ENCODE measurements around the gene GPR18. TPM values are rescaled to one million over a fixed set of nuclear protein-coding genes. Genes with fewer than 3 reads are reported as not detected.

GPR18 gene
- total and polyA plus RNA-seq, 5 donors from 2014 or later = 6.1 to 22.6 (median 8.6) TPM

- H3K4me1 ChIP-seq (ENCODE audit: control insufficient read depth, insufficient read depth, low read length, poor library complexity, severe bottlenecking) = peaks cover 43% of the 10 kb centered on the region
- no peak for ATAC-seq (ENCODE audit: low read depth in 2 of 2)
- peaks cover 2 to 6% of the 10 kb centered on the region in 2 experiments for H3K9me3 ChIP-seq (ENCODE audit: control insufficient read depth in 2 of 2, low read length in 2 of 2)
- peaks cover 0 to 3% (median 0%) of the 10 kb centered on the region in 7 donors for H3K9me3 Mint-ChIP-seq
- no peak for DNase-seq
- H3K27ac Mint-ChIP-seq = peak overlapping the region; percentile 33 to 95 (median 94)
- peaks cover 6% of the 10 kb centered on the region for H3K36me3 ChIP-seq (ENCODE audit: control insufficient read depth, insufficient read depth, low read length)
- peaks cover 47 to 62% (median 55%) of the 10 kb centered on the region in 4 donors for H3K4me1 Mint-ChIP-seq
- H3K27ac ChIP-seq (ENCODE audit: insufficient read depth, low read length, poor library complexity, severe bottlenecking) = no peak overlapping the region
- H3K4me3 Mint-ChIP-seq = peak overlapping the region in 1 of 4 donors; percentile 61
- no peaks in the 10 kb centered on the region for H3K27me3 Mint-ChIP-seq
- no peaks in the 10 kb centered on the region for H3K27me3 ChIP-seq (ENCODE audit: control insufficient read depth, insufficient read depth, low read length)
- H3K36me3 Mint-ChIP-seq = peaks cover 16% of the 10 kb centered on the region
- H3K4me3 ChIP-seq (ENCODE audit: low read depth, low read length) = no peak overlapping the region
Measured at GRCh38 chr13:99271249-99271648, 13.1 kb upstream of the GPR18 start.

DNA sequence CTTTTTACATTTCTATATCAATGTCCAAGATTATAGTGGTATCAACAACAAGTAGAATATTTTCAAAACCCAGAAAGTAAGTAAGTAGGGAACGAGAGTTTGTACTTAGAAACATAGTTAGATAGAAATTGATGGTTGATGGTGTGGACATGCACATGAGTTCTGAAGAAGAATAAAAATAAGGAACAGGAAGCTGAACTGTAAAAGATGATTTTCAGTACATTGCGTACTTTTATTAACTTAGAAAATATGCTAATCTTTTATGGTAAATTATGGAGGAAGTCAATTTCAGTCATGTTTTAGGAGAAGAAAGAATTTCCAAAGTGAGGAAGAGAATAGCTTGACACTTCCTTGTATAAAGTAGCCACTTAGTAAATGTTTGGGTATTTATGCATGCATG, 12.3 kb upstream of the GPR18 start:
- peaks cover 37% of the 10 kb centered on the region for H3K4me1 ChIP-seq (ENCODE audit: control insufficient read depth, insufficient read depth, low read length, poor library complexity, severe bottlenecking)
- H3K9me3 Mint-ChIP-seq = peaks cover 0 to 3% (median 0%) of the 10 kb centered on the region in 7 donors
- peaks cover 14% of the 10 kb centered on the region for H3K36me3 Mint-ChIP-seq
- H3K27me3 ChIP-seq (ENCODE audit: control insufficient read depth, insufficient read depth, low read length) = no peaks in the 10 kb centered on the region
- peak overlapping the region in 2 of 4 donors; percentile 9 to 34 for H3K4me3 Mint-ChIP-seq
- H3K9me3 ChIP-seq (ENCODE audit: control insufficient read depth in 2 of 2, low read length in 2 of 2) = peaks cover 2 to 6% of the 10 kb centered on the region in 2 experiments
- peaks cover 6% of the 10 kb centered on the region for H3K36me3 ChIP-seq (ENCODE audit: control insufficient read depth, insufficient read depth, low read length)
- peak overlapping the region; percentile 33 to 95 (median 94) for H3K27ac Mint-ChIP-seq
- H3K27ac ChIP-seq (ENCODE audit: insufficient read depth, low read length, poor library complexity, severe bottlenecking) = peak overlapping the region; percentile 34
- ATAC-seq (ENCODE audit: low read depth in 2 of 2) (no peak), DNase-seq (no peak)
- no peaks in the 10 kb centered on the region for H3K27me3 Mint-ChIP-seq
- H3K4me1 Mint-ChIP-seq = peaks cover 48 to 58% (median 50%) of the 10 kb centered on the region in 4 donors
- no peak overlapping the region for H3K4me3 ChIP-seq (ENCODE audit: low read depth, low read length)

- Histone ChIP-seq H3K4me1 (ENCODE audit: control insufficient read depth, insufficient read depth, low read length, poor library complexity, severe bottlenecking) (peaks cover 32% of the 10 kb centered on the region), H3K9me3 (ENCODE audit: control insufficient read depth in 2 of 2, low read length in 2 of 2) (peaks cover 2 to 6% of the 10 kb centered on the region in 2 experiments), H3K27ac (ENCODE audit: insufficient read depth, low read length, poor library complexity, severe bottlenecking) (peak overlapping the region; percentile 34), H3K27me3 (ENCODE audit: control insufficient read depth, insufficient read depth, low read length) (no peaks in the 10 kb centered on the region), H3K4me3 (ENCODE audit: low read depth, low read length) (no peak overlapping the region), H3K36me3 (ENCODE audit: control insufficient read depth, insufficient read depth, low read length) (peaks cover 6% of the 10 kb centered on the region)
- H3K4me3 Mint-ChIP-seq = no peak overlapping the region
- peaks cover 43 to 58% (median 46%) of the 10 kb centered on the region in 4 donors for H3K4me1 Mint-ChIP-seq
- DNase-seq (peak; percentile 20 to 72 (median 68)), ATAC-seq (ENCODE audit: low read depth in 2 of 2) (peak; percentile 74 to 77)
- peak overlapping the region; percentile 33 to 95 (median 94) for H3K27ac Mint-ChIP-seq
- H3K9me3 Mint-ChIP-seq = peaks cover 0 to 3% (median 0%) of the 10 kb centered on the region in 7 donors
- peaks cover 8% of the 10 kb centered on the region for H3K36me3 Mint-ChIP-seq
- H3K27me3 Mint-ChIP-seq = no peaks in the 10 kb centered on the region
Measured at GRCh38 chr13:99269627-99270241, 11.6 kb upstream of the GPR18 start.

DNA sequence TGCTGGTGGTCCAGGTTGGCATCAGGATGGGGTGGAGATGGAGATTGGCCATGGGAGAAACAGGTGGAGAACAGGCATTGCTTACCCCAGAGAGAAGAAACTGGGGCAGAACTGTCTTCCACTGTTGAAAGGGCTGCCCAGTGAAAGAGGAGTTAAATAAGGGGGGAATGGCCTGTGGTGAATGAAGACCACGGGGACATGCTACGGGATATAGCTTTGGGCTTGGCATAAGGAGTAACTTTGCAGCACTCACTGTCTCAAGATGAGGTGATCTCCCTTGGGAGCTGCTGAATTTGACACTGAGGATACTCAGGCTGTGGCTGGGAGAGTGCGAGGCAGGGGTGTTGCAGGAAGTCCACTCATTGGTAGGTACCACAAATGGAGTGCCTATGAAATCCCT, 10.6 kb upstream of the GPR18 start:
- Mint-ChIP-seq H3K27me3 (no peaks in the 10 kb centered on the region), H3K9me3 (peaks cover 0 to 3% (median 0%) of the 10 kb centered on the region in 7 donors), H3K4me1 (peaks cover 40 to 58% (median 45%) of the 10 kb centered on the region in 4 donors), H3K4me3 (no peak overlapping the region), H3K36me3 (peaks cover 7% of the 10 kb centered on the region), H3K27ac (peak overlapping the region in 1 of 3 donors; percentile 25)
- Histone ChIP-seq H3K36me3 (ENCODE audit: control insufficient read depth, insufficient read depth, low read length) (peaks cover 6% of the 10 kb centered on the region), H3K4me1 (ENCODE audit: control insufficient read depth, insufficient read depth, low read length, poor library complexity, severe bottlenecking) (peaks cover 37% of the 10 kb centered on the region), H3K27ac (ENCODE audit: insufficient read depth, low read length, poor library complexity, severe bottlenecking) (peak overlapping the region; percentile 30), H3K4me3 (ENCODE audit: low read depth, low read length) (no peak overlapping the region), H3K27me3 (ENCODE audit: control insufficient read depth, insufficient read depth, low read length) (no peaks in the 10 kb centered on the region), H3K9me3 (ENCODE audit: control insufficient read depth in 2 of 2, low read length in 2 of 2) (peaks cover 2 to 6% of the 10 kb centered on the region in 2 experiments)
- no peak for ATAC-seq (ENCODE audit: low read depth in 2 of 2)
- no peak for DNase-seq

DNA sequence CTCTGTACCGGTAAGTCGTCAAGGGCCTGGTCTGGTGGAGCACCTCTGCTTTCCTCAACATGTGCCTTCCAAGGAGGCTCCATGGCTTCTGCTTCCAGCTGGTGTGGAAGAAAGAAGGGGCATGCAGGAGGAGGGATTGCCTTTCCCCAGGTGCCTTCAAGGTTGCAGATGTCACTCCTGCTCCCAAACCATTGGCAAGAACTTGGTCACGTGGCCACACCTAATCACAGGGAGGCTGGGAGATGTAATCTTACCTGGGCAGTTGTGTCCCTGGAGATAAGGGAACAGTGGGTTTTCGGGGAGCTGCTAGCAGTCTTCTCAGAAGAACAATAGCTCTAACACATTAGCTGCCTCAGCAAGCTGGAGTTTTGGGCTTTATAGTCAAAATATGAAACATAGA, 9.7 kb upstream of the GPR18 start:
- H3K4me3 ChIP-seq (ENCODE audit: low read depth, low read length) = no peak overlapping the region
- H3K4me1 Mint-ChIP-seq = peaks cover 38 to 58% (median 40%) of the 10 kb centered on the region in 4 donors
- H3K4me1 ChIP-seq (ENCODE audit: control insufficient read depth, insufficient read depth, low read length, poor library complexity, severe bottlenecking) = peaks cover 38% of the 10 kb centered on the region
- H3K27ac ChIP-seq (ENCODE audit: insufficient read depth, low read length, poor library complexity, severe bottlenecking) = no peak overlapping the region
- DNase-seq (no peak), ATAC-seq (ENCODE audit: low read depth in 2 of 2) (no peak)
- no peak overlapping the region for H3K4me3 Mint-ChIP-seq
- peak overlapping the region in 1 of 3 donors; percentile 48 for H3K27ac Mint-ChIP-seq
- H3K27me3 ChIP-seq (ENCODE audit: control insufficient read depth, insufficient read depth, low read length) = no peaks in the 10 kb centered on the region
- H3K36me3 ChIP-seq (ENCODE audit: control insufficient read depth, insufficient read depth, low read length) = peaks cover 11% of the 10 kb centered on the region
- H3K27me3 Mint-ChIP-seq = no peaks in the 10 kb centered on the region
- H3K36me3 Mint-ChIP-seq = peaks cover 7% of the 10 kb centered on the region
- H3K9me3 Mint-ChIP-seq = peaks cover 0 to 3% (median 0%) of the 10 kb centered on the region in 7 donors
- H3K9me3 ChIP-seq (ENCODE audit: control insufficient read depth in 2 of 2, low read length in 2 of 2) = peaks cover 2 to 6% of the 10 kb centered on the region in 2 experiments

DNA sequence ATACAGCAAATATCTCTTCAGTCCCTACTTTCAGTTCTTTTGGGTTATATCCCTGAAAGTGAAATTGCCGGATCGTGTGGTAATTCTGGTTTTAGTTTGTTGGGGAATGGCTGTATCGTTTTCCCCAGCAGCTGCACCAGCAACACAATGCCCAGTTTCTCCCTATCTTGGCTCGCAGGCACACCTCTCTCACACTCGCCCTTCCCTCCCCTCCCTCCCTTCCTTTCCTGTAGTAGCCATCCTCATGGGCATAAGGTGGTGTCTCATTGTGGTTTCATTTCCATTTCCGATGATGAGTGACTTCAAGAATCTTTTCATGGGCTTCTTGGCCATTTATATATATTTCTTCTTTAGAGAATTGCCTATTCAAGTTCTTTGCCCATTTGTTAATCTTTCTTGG, 8.6 kb upstream of the GPR18 start:
- H3K4me3 Mint-ChIP-seq = no peak overlapping the region
- peaks cover 36% of the 10 kb centered on the region for H3K4me1 ChIP-seq (ENCODE audit: control insufficient read depth, insufficient read depth, low read length, poor library complexity, severe bottlenecking)
- no peak overlapping the region for H3K4me3 ChIP-seq (ENCODE audit: low read depth, low read length)
- ATAC-seq (ENCODE audit: low read depth in 2 of 2) (no peak), DNase-seq (no peak)
- no peaks in the 10 kb centered on the region for H3K9me3 Mint-ChIP-seq
- H3K4me1 Mint-ChIP-seq = peaks cover 32 to 53% (median 35%) of the 10 kb centered on the region in 4 donors
- H3K27me3 Mint-ChIP-seq = no peaks in the 10 kb centered on the region
- H3K27ac ChIP-seq (ENCODE audit: insufficient read depth, low read length, poor library complexity, severe bottlenecking) = no peak overlapping the region
- no peaks in the 10 kb centered on the region for H3K9me3 ChIP-seq (ENCODE audit: control insufficient read depth in 2 of 2, low read length in 2 of 2)
- H3K36me3 ChIP-seq (ENCODE audit: control insufficient read depth, insufficient read depth, low read length) = peaks cover 11% of the 10 kb centered on the region
- peaks cover 4% of the 10 kb centered on the region for H3K36me3 Mint-ChIP-seq
- no peaks in the 10 kb centered on the region for H3K27me3 ChIP-seq (ENCODE audit: control insufficient read depth, insufficient read depth, low read length)
- no peak overlapping the region for H3K27ac Mint-ChIP-seq

DNA sequence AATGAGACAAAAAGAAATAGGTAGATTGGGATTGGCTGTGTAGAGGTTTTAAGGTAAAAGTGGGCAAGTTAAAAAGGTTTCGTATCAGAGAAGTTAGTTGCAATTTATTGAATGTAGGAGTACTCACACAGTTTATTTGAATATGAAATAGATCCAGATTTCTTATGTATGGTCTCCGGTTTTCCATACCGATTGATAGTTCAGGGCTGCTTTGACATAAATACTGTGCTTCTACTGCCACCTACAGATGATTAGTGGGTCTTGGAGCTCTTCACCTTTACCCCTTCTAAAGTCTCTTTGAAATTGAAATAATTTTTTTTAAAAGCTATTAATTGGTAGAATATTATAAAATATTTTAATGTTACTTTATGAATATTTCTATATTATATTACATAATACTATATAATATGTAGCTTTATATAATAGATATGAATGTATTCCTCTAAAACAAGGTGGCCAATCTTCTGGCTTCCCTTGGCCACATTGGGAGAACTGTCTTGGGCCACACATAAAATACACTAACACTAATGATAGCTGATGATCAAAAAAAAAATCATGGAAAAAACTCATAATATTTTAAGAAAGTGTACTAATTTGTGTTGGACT, 7.7 kb upstream of the GPR18 start:
- ATAC-seq (ENCODE audit: low read depth in 2 of 2) (peak; percentile 48 to 66), DNase-seq (peak; percentile 16 to 71 (median 67))
- no peak overlapping the region for H3K4me3 ChIP-seq (ENCODE audit: low read depth, low read length)
- H3K36me3 ChIP-seq (ENCODE audit: control insufficient read depth, insufficient read depth, low read length) = peaks cover 13% of the 10 kb centered on the region
- Mint-ChIP-seq H3K4me3 (no peak overlapping the region), H3K27me3 (no peaks in the 10 kb centered on the region), H3K36me3 (peaks cover 3% of the 10 kb centered on the region), H3K9me3 (no peaks in the 10 kb centered on the region), H3K4me1 (peaks cover 25 to 48% (median 30%) of the 10 kb centered on the region in 4 donors), H3K27ac (peak overlapping the region; percentile 43 to 78 (median 77))
- H3K4me1 ChIP-seq (ENCODE audit: control insufficient read depth, insufficient read depth, low read length, poor library complexity, severe bottlenecking) = peaks cover 27% of the 10 kb centered on the region
- no peaks in the 10 kb centered on the region for H3K9me3 ChIP-seq (ENCODE audit: control insufficient read depth in 2 of 2, low read length in 2 of 2)
- H3K27ac ChIP-seq (ENCODE audit: insufficient read depth, low read length, poor library complexity, severe bottlenecking) = no peak overlapping the region
- no peaks in the 10 kb centered on the region for H3K27me3 ChIP-seq (ENCODE audit: control insufficient read depth, insufficient read depth, low read length)

Data from CD4-positive, CD25-positive, alpha-beta regulatory T cell (primary cell).